Measurements from ENCODE around the gene ZFYVE1.
"Not testable (repeated sequence)": the region's sequence is repeated elsewhere in the genome, so short reads cannot be mapped to it uniquely, and the experiment has no call there.

ZFYVE1 gene

GRCh38 chr14:73003681-73004080 is 23.2 kb downstream of the ZFYVE1 start:
- no peak for DNase-seq

- no peak for DNase-seq
Measured at GRCh38 chr14:73000073-73000472, 26.8 kb downstream of the ZFYVE1 start.

- DNase-seq = no peak
Measured at GRCh38 chr14:72999316-72999715, 27.6 kb downstream of the ZFYVE1 start.

- no peak for DNase-seq
Measured at GRCh38 chr14:72998252-72998903, 28.5 kb downstream of the ZFYVE1 start.

- no peak for DNase-seq
Measured at GRCh38 chr14:72996916-72997315, 30.0 kb downstream of the ZFYVE1 start.

GRCh38 chr14:72990171-72990570 is 36.7 kb downstream of the ZFYVE1 start:
- DNase-seq = no peak

- no peak for DNase-seq
Measured at GRCh38 chr14:72986857-72987256, 40.0 kb downstream of the ZFYVE1 start.

GRCh38 chr14:72986214-72986613 is 40.7 kb downstream of the ZFYVE1 start:
- no peak for DNase-seq

- no peak for DNase-seq
Measured at GRCh38 chr14:72982146-72982708, 44.7 kb downstream of the ZFYVE1 start.

- DNase-seq = no peak
Measured at GRCh38 chr14:72980863-72981262, 46.0 kb downstream of the ZFYVE1 start.

GRCh38 chr14:72978856-72979255 is 48.0 kb downstream of the ZFYVE1 start:
- DNase-seq = no peak

- no peak for DNase-seq
Measured at GRCh38 chr14:72975770-72976169, 51.1 kb downstream of the ZFYVE1 start.

GRCh38 chr14:72974661-72975060 is 52.2 kb downstream of the ZFYVE1 start:
- no peak for DNase-seq

GRCh38 chr14:72970824-72971434 is 56.0 kb downstream of the ZFYVE1 start:
- no peak for DNase-seq

- no peak for DNase-seq
Measured at GRCh38 chr14:72970058-72970630, 56.8 kb downstream of the ZFYVE1 start.

- no peak for DNase-seq
Measured at GRCh38 chr14:72968316-72968715, 58.6 kb downstream of the ZFYVE1 start.

GRCh38 chr14:72966038-72966437 is 60.9 kb downstream of the ZFYVE1 start:
- DNase-seq = no peak

GRCh38 chr14:72965249-72965648 is 61.7 kb downstream of the ZFYVE1 start:
- no peak for DNase-seq

GRCh38 chr14:72962829-72963312 is 64.0 kb downstream of the ZFYVE1 start:
- DNase-seq = no peak

- not testable (repeated sequence) for DNase-seq
Measured at GRCh38 chr14:72962336-72962754, 64.6 kb downstream of the ZFYVE1 start.

GRCh38 chr14:72961579-72962335 is 65.1 kb downstream of the ZFYVE1 start:
- DNase-seq = no peak

- DNase-seq = not testable (repeated sequence)
Measured at GRCh38 chr14:72961016-72961415, 65.9 kb downstream of the ZFYVE1 start.

GRCh38 chr14:72958548-72958947 is 68.4 kb downstream of the ZFYVE1 start:
- no peak for DNase-seq
